Fibroblast of skin of abdomen (primary cell): Measurements from ENCODE around the gene TTC21A. TPM values are rescaled to one million over a fixed set of nuclear protein-coding genes. Genes with fewer than 3 reads are reported as not detected.
"Not testable (repeated sequence)": the region's sequence is repeated elsewhere in the genome, so short reads cannot be mapped to it uniquely, and the experiment has no call there.

ENCODE experiments used
- DNase-seq: peaks from one replicate; pipeline ENCODE4 v3.0.0-alpha.2; 2013
- polyA plus RNA-seq, 2 experiments: library from polyadenylated mRNA; unstranded; fragments of 120-200 nt; gene quantifications; one replicate each; pipeline ENCODE4 v1.2.1, GENCODE V29; 2013; ENCODE audit not compliant: insufficient read length in 2 of 2

The TTC21A gene
- polyA plus RNA-seq (2013, experiment 1 of 2; ENCODE audit: insufficient read length): 2.2 TPM
- polyA plus RNA-seq (2013, experiment 2 of 2; ENCODE audit: insufficient read length): 1.9 TPM

GRCh38 chr3:39107388-39108199, at the start of gene TTC21A, which contains the start of gene GORASP1:
TTC21A (plus strand) TSS chr3:39107680; CDS start chr3:39107838, 158 bp downstream.
GORASP1 (minus strand) TSS chr3:39107627; CDS start chr3:39107541, 86 bp downstream.
- DNase-seq: peak; percentile 86

DNA sequence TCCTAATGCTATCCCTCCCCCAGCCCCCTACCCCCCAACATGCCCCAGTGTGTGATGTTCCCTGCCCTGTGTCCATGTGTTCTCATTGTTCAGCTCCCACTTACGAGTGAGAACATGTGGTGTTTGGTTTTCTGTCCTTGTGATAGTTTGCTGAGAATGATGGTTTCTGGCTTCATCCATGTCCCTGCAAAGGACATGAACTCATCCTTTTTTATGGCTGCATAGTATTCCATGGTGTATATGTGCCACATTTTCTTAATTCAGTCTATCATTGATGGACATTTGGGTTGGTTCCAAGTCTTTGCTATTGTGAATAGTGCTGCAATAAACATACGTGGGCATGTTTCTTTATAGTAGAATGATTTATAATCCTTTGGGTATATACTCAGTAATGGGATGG, 46.3 kb upstream of the TTC21A start:
- DNase-seq: not testable (repeated sequence)

DNA sequence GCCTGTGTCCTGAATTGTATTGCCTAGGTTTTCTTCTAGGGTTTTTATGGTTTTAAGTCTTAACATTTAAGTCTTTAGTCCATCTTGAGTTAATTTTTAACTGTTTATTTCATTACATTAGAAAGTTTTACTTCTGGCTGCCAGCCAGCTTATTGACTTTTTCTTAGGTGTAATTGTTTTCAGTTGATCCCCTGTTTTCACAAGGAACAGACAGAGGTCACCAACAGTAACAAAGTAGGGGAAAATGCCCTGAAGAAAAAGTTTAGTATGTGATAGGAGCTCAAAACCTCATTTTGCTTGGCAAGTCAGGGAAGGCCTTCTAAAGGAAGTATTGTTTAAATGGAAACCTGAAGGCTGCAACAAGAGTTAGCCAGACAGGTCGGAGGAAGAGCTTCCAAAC, 45.3 kb upstream of the TTC21A start:
- DNase-seq: no peak

DNA sequence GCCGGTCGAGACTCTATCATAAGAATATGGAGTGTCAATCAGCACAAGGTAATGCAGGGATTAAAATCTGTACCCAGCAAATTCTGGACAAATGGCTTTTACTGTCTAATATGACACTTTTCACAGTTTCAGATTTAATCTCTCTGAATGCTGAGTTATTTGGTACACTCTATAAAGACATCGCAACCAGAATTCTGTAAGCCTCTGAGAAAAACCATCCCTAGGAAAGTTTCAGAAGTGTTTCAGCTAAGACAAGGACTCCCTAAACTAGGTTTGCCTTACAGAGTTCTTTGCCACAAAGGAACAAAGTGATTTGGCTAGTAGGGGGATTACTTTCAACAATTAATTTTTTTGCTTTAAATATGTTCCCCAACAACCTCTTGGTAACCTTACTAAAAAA, 44.3 kb upstream of the TTC21A start:
- DNase-seq: no peak

GRCh38 chr3:39064646-39065045, 42.8 kb upstream of the TTC21A start:
- peak; percentile 68 for DNase-seq

DNA sequence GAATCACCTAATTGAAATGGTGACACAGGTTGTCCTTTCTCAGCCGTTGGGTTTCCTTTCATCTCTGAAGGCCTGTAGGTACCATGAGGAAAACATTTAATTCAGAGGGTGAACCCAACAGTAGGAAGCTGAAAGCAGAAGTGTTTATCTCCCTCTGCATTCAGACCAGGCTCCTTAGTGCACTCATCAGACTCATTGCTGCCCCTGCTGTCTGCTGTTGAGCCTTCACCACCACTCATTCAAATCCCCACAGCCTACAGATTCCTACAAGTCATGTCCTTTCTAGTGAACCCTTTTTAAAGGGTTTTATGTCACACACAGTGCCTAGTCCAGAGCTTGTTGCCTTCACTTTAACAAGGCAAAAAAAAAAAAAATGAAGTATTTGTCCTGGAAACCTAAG, 42.3 kb upstream of the TTC21A start:
- peak; percentile 38 for DNase-seq

DNA sequence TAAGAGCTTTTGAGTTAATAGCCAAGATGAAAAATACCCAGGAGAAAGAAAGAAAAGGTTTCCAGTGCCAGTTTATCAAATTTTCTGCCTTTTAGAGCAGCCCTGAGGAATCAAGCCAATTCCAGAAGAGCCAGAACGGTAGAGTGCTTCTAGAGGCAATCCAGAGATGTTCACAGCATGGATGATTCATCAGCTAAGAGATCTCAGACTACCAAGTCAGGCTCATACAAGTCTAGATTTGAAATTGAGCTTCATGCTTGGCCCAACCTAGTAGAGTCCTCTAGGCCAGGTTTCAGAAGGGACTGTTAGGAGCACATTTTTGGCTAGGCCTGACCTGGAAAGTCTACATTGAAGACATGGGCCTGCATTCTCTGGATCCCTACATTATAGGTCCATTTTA, 40.2 kb upstream of the TTC21A start:
- no peak for DNase-seq

DNA sequence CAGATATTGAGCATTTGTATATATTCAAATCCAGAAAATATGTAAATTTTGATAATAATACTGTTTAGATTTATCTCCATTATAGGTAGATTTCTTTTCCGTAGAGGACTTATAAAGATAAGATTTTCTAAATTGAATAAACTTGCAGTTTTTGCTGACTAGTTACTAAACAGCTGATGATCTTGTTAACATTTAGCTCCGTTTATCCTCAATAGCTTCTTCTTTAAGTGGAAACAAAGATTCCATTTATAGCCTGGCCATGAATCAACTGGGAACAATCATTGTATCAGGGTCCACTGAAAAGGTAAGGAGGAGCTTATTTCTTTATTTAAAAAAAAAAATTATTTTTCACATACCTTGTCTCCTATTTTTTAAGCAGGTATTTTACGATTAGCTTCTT, 38.9 kb upstream of the TTC21A start:
- no peak for DNase-seq

DNA sequence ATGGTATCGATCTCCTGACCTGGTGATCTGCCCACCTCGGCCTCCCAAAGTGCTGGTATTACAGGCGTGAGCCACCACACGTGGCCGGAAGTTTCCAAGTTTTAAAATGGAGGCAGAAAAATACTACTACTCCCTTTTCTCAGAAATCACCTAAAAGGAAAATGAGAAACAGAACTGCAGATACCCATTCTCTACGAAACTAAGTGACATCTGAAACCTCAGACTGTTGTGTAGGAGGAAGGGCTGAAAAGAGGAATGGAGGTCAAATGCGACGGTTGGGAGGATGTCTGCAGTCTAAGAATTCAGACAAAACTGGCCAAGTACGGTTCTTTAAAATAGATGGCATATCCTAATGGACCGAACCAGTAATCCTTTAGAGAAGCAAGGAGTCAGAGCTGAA, 31.6 kb upstream of the TTC21A start:
- no peak for DNase-seq

GRCh38 chr3:39079530-39079929, 27.9 kb upstream of the TTC21A start:
- no peak for DNase-seq

GRCh38 chr3:39080026-39080425, 27.5 kb upstream of the TTC21A start:
- no peak for DNase-seq

- DNase-seq: no peak
Observed at GRCh38 chr3:39082666-39083313, 24.7 kb upstream of the TTC21A start.

GRCh38 chr3:39086144-39086543, 21.3 kb upstream of the TTC21A start:
- DNase-seq: no peak

GRCh38 chr3:39088456-39088855, 19.0 kb upstream of the TTC21A start:
- DNase-seq: no peak

- DNase-seq: peak; percentile 2
Observed at GRCh38 chr3:39088889-39089288, 18.6 kb upstream of the TTC21A start.

- peak; percentile 2 for DNase-seq
Observed at GRCh38 chr3:39090922-39091321, 16.6 kb upstream of the TTC21A start.

- DNase-seq: no peak
Observed at GRCh38 chr3:39094851-39095677, 12.4 kb upstream of the TTC21A start.

GRCh38 chr3:39095778-39096177, 11.7 kb upstream of the TTC21A start:
- no peak for DNase-seq

GRCh38 chr3:39096775-39097174, 10.7 kb upstream of the TTC21A start:
- no peak for DNase-seq

DNA sequence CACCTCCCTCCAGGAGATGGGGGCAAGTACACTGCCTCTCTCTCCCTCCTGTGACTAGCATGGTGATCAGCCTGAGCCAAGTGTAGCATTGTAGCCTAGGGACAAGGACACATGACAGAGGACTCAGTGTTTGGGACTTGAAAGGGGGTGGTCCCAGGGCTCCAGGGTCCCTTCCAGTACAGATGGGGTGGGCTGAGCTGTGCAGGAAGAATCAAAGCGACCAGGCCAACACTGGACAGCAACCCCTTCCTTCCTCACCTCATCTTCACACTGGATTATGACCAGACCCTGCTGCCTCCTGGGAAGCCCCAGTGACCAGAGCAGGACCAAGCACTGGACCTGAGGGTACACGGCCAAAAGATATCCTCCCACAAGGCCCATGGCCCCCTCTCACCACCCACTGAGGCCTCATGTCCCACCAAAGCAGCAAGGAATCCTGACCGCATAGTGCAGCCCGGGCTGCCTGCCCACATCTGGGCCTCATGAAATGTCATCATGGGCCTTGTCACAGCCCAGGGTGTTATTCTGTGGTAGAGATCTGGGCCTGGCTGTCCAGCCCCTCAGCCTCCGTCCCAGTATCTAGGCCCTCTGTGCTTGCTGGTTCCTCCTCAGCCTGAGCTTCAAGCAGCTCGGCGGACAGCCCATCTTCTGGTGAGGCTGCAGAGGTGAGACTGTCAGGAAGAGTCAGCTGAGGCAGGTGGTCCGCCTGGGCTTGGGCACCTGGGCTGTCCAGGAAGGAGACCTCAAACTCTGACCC, 9.6 kb upstream of the TTC21A start:
- no peak for DNase-seq

- DNase-seq: no peak
Observed at GRCh38 chr3:39098473-39099000, 8.9 kb upstream of the TTC21A start.

GRCh38 chr3:39099242-39099641, 8.2 kb upstream of the TTC21A start:
- no peak for DNase-seq
